Fibroblast of pulmonary artery (primary cell): ENCODE data around the gene FCSK.

Source experiments
- DNase-seq: peaks from one replicate; pipeline ENCODE4 v3.0.0-alpha.2; 2010; ENCODE audit warnings: low read depth
- H3K4me3 ChIP-seq: replicated peaks from 2 replicates; pipeline ENCODE4 v1.5.1; 2011; ENCODE audit warnings: low read depth, mild to moderate bottlenecking, control low read depth, low read length, moderate library complexity
- CTCF ChIP-seq: IDR thresholded peaks from 2 replicates; pipeline ENCODE4 v1.5.1; 2011; ENCODE audit warnings: mild to moderate bottlenecking, control low read depth, low read length, inconsistent platforms; ENCODE audit errors: missing control alignments

The FCSK gene

GRCh38 chr16:70478169-70478568, 23.8 kb downstream of the FCSK start:
- DNase-seq = no peak
- H3K4me3 ChIP-seq = no peak overlapping the region
- no peak for TF ChIP-seq CTCF

- no peak overlapping the region for H3K4me3 ChIP-seq
- no peak for TF ChIP-seq CTCF
- DNase-seq = peak; percentile 18
These were observed 24.5 kb downstream of the FCSK start for GRCh38 chr16:70478912-70479341.

- no peak for TF ChIP-seq CTCF
- no peak overlapping the region for H3K4me3 ChIP-seq
- DNase-seq = no peak
These were observed 26.0 kb downstream of the FCSK start for GRCh38 chr16:70480127-70481105.

GRCh38 chr16:70481929-70482536, 27.6 kb downstream of the FCSK start:
- H3K4me3 ChIP-seq = no peak overlapping the region
- TF ChIP-seq CTCF = no peak
- DNase-seq = no peak

GRCh38 chr16:70482624-70483023, 28.2 kb downstream of the FCSK start:
- H3K4me3 ChIP-seq = no peak overlapping the region
- DNase-seq = no peak
- no peak for TF ChIP-seq CTCF

- no peak for TF ChIP-seq CTCF
- no peak overlapping the region for H3K4me3 ChIP-seq
These were observed 29.0 kb downstream of the FCSK start for GRCh38 chr16:70483426-70483825.

GRCh38 chr16:70484867-70485266, 30.5 kb downstream of the FCSK start:
- DNase-seq = no peak
- H3K4me3 ChIP-seq = no peak overlapping the region
- no peak for TF ChIP-seq CTCF

More at GRCh38 chr16:70483426-70483825, 29.0 kb downstream of the FCSK start:
- DNase-seq = no peak
